H1 (cell line): ENCODE data around the gene SNAI1. TPM values are rescaled to one million over a fixed set of nuclear protein-coding genes. Genes with fewer than 3 reads are reported as not detected.

Experiments used
- CTCF ChIA-PET: fragments of 300-600 bp; sonication (Branson Sonifier 250); formaldehyde crosslinking; loops from one replicate; lab custom pipeline; 2021; ENCODE audit not compliant: partially characterized antibody; lab: Charles Lee
- POLR2A ChIA-PET: fragments of 300-600 bp; sonication (Branson Sonifier 250); formaldehyde crosslinking; loops from one replicate; lab custom pipeline; 2021; ENCODE audit warnings: inconsistent platforms; ENCODE audit not compliant: partially characterized antibody; lab: Charles Lee
- DNase-seq, 2 experiments: peaks; one replicate each; pipeline versions ENCODE4 v3.0.0 to v3.0.0-alpha.2; 2010 to 2022; ENCODE audit warnings: low spot score in 2 of 2, low read depth in 1 of 2, mixed read lengths in 1 of 2
- FAIRE-seq: peaks from 2 replicates; lab custom pipeline; 2011; peaks lifted over from hg19 to GRCh38; lab: Jason Lieb, UNC
- H2AFZ ChIP-seq: 2 replicates; pipeline ENCODE4 v1.8.1; 2012; ENCODE audit warnings: low read length, inconsistent platforms
- H2AK5ac ChIP-seq: 2 replicates; pipeline ENCODE4 v1.6.1; 2013; ENCODE audit warnings: low read depth, low read length
- H2BK120ac ChIP-seq: replicated peaks from 2 replicates; pipeline ENCODE3; 2013; ENCODE audit warnings: low read depth, low read length, inconsistent platforms
- H2BK12ac ChIP-seq: 2 replicates; pipeline ENCODE4 v1.6.1; 2013; ENCODE audit warnings: low read depth, low read length
- H2BK15ac ChIP-seq: 2 replicates; pipeline ENCODE4 v1.6.1; 2013; ENCODE audit warnings: low read length
- H2BK20ac ChIP-seq: 2 replicates; pipeline ENCODE4 v1.6.1; 2013; ENCODE audit warnings: low read length
- H2BK5ac ChIP-seq: 2 replicates; pipeline ENCODE4 v1.6.1; 2013; ENCODE audit warnings: low read depth, low read length
- H3K14ac ChIP-seq: 2 replicates; pipeline ENCODE4 v1.6.1; 2013; ENCODE audit warnings: inconsistent platforms; ENCODE audit not compliant: insufficient read length
- H3K18ac ChIP-seq: 2 replicates; pipeline ENCODE4 v1.6.1; 2013; ENCODE audit warnings: low read length; ENCODE audit errors: extremely low read depth
- H3K23ac ChIP-seq: 2 replicates; pipeline ENCODE4 v1.6.1; 2013; ENCODE audit warnings: inconsistent platforms; ENCODE audit not compliant: insufficient read length
- H3K23me2 ChIP-seq: 2 replicates; pipeline ENCODE4 v1.6.1; 2013; ENCODE audit warnings: low read depth, low read length
- H3K27ac ChIP-seq: 2 replicates; pipeline ENCODE4 v1.6.1; 2011; ENCODE audit warnings: low read depth, low read length, inconsistent platforms
- H3K27me3 ChIP-seq, 4 experiments: replicated peaks in 1 of 4; 1 replicate in 1 of 4; 2 replicates in 3 of 4; pipeline versions ENCODE4 v1.6.1 to v1.8.1; 2011 to 2013; ENCODE audit warnings: low read length in 3 of 4, mild to moderate bottlenecking in 3 of 4, inconsistent platforms in 2 of 4, mixed read lengths in 2 of 4, moderate library complexity in 1 of 4; ENCODE audit not compliant: control insufficient read depth in 3 of 4, insufficient read depth in 3 of 4; ENCODE audit errors: extremely low read depth in 1 of 4
- H3K36me3 ChIP-seq, 4 experiments: 2 replicates each; pipeline versions ENCODE4 v1.6.1 to v1.8.1; 2011 to 2013; ENCODE audit warnings: mild to moderate bottlenecking in 4 of 4, low read length in 3 of 4, moderate library complexity in 2 of 4, control low read depth in 1 of 4, inconsistent platforms in 1 of 4; ENCODE audit not compliant: insufficient read depth in 4 of 4, control insufficient read depth in 2 of 4
- H3K4ac ChIP-seq: replicated peaks from 2 replicates; pipeline ENCODE3; 2013; ENCODE audit warnings: low read length, low read depth, mixed read lengths, inconsistent platforms; ENCODE audit not compliant: insufficient read length
- H3K4me1 ChIP-seq, 4 experiments: replicated peaks in 1 of 4; 1 replicate in 1 of 4; 2 replicates in 3 of 4; pipeline versions ENCODE4 v1.6.1 to v1.8.1; 2011 to 2013; ENCODE audit warnings: low read length in 3 of 4, inconsistent platforms in 2 of 4, mixed read lengths in 1 of 4; ENCODE audit not compliant: insufficient read depth in 4 of 4, control insufficient read depth in 3 of 4
- H3K4me2 ChIP-seq, 2 experiments: 2 replicates each; pipeline versions ENCODE4 v1.6.1 to v1.8.1; 2011 to 2013; ENCODE audit warnings: low read depth in 2 of 2, low read length in 2 of 2, control low read depth in 1 of 2, inconsistent platforms in 1 of 2, mild to moderate bottlenecking in 1 of 2; ENCODE audit not compliant: insufficient read depth in 1 of 2
- H3K4me3 ChIP-seq, 4 experiments: fragments of 200-600, 300-600 bp in 1 of 4; sonication (generic), shearing (Covaris generic), sonication (Bioruptor Twin) in 1 of 4; 2 replicates each; pipeline versions ENCODE4 v1.5.1 to v1.8.1; 2011 to 2016; ENCODE audit warnings: low read length in 4 of 4, low read depth in 3 of 4, control low read depth in 2 of 4, inconsistent platforms in 2 of 4, mild to moderate bottlenecking in 2 of 4, mixed read lengths in 1 of 4, moderate library complexity in 1 of 4; ENCODE audit not compliant: insufficient read depth in 2 of 4; ENCODE audit errors: extremely low read depth in 1 of 4
- H3K56ac ChIP-seq: replicated peaks from 2 replicates; pipeline ENCODE3; 2013; ENCODE audit warnings: low read depth, mild to moderate bottlenecking, mixed read lengths, low read length, inconsistent platforms; ENCODE audit not compliant: insufficient read length
- H3K79me1 ChIP-seq: 2 replicates; pipeline ENCODE4 v1.6.1; 2013; ENCODE audit warnings: low read depth, low read length, control low read depth
- H3K79me2 ChIP-seq, 2 experiments: 2 replicates each; pipeline versions ENCODE4 v1.6.1 to v1.8.1; 2012 to 2013; ENCODE audit warnings: low read length in 2 of 2, mild to moderate bottlenecking in 2 of 2, inconsistent platforms in 1 of 2; ENCODE audit not compliant: insufficient read depth in 2 of 2, control insufficient read depth in 1 of 2
- H3K9ac ChIP-seq, 4 experiments: replicated peaks in 1 of 4; 1 replicate in 1 of 4; 2 replicates in 3 of 4; pipeline versions ENCODE4 v1.6.1 to v1.8.1; 2011 to 2013; ENCODE audit warnings: low read depth in 3 of 4, low read length in 3 of 4, control low read depth in 2 of 4, mild to moderate bottlenecking in 2 of 4, moderate library complexity in 2 of 4, inconsistent platforms in 1 of 4; ENCODE audit errors: extremely low read depth in 1 of 4
- H3K9me3 ChIP-seq, 2 experiments: 2 replicates each; pipeline versions ENCODE4 v1.6.1 to v1.8.1; 2012 to 2013; ENCODE audit warnings: mild to moderate bottlenecking in 2 of 2, moderate library complexity in 2 of 2, control low read depth in 1 of 2, inconsistent platforms in 1 of 2, low read depth in 1 of 2, low read length in 1 of 2, mixed read lengths in 1 of 2; ENCODE audit not compliant: insufficient read depth in 2 of 2
- H4K20me1 ChIP-seq, 2 experiments: replicated peaks in 1 of 2; 2 replicates each; pipeline versions ENCODE3 to v1.8.1; 2011 to 2013; ENCODE audit warnings: inconsistent platforms in 2 of 2, low read length in 2 of 2, mild to moderate bottlenecking in 1 of 2; ENCODE audit not compliant: insufficient read depth in 2 of 2, control insufficient read depth in 1 of 2
- H4K5ac ChIP-seq: 2 replicates; pipeline ENCODE4 v1.6.1; 2013; ENCODE audit warnings: low read length, low read depth, mixed read lengths, inconsistent platforms; ENCODE audit not compliant: insufficient read length
- H4K8ac ChIP-seq: 2 replicates; pipeline ENCODE4 v1.8.0; 2013; ENCODE audit warnings: mild to moderate bottlenecking, moderate library complexity, low read length, inconsistent platforms; ENCODE audit not compliant: insufficient read depth; ENCODE audit errors: extremely low read depth
- H4K91ac ChIP-seq: replicated peaks from 2 replicates; pipeline ENCODE3; 2013; ENCODE audit warnings: low read length, mixed read lengths, inconsistent platforms; ENCODE audit not compliant: insufficient read length
- ATF3 ChIP-seq: IDR thresholded peaks from 2 replicates; pipeline ENCODE4 v1.6.1; 2011; ENCODE audit warnings: low read depth, mild to moderate bottlenecking, low read length; ENCODE audit not compliant: insufficient read depth
- KDM1A ChIP-seq: fragments of 200-600, 300-600 bp; sonication (generic); IDR thresholded peaks from 2 replicates; pipeline ENCODE4 v1.7.1; 2016; ENCODE audit warnings: mild to moderate bottlenecking, low read length, borderline replicate concordance
- KDM4A ChIP-seq: IDR thresholded peaks from one replicate; pipeline ENCODE4 v1.7.1; 2012; ENCODE audit warnings: low read depth, mild to moderate bottlenecking, moderate library complexity, low read length, inconsistent platforms; ENCODE audit not compliant: severe bottlenecking
- RNF2 ChIP-seq: fragments of 200-900, 300-1000 bp; sonication (generic); IDR thresholded peaks from 2 replicates; pipeline ENCODE4 v1.7.1; 2016; ENCODE audit warnings: borderline replicate concordance, low read depth, mild to moderate bottlenecking, antibody characterized with exemption, low read length; ENCODE audit not compliant: poor library complexity, severe bottlenecking; ENCODE audit errors: missing control alignments
- SIN3A ChIP-seq, 2 experiments: IDR thresholded peaks in 1 of 2; conservative IDR thresholded peaks in 1 of 2; 2 replicates each; pipeline ENCODE4 v1.6.1; 2011 to 2012; ENCODE audit warnings: low read length in 2 of 2, improper control_type of control experiment in 1 of 2, low read depth in 1 of 2, mild to moderate bottlenecking in 1 of 2
- SRF ChIP-seq: IDR thresholded peaks from 2 replicates; pipeline ENCODE4 v1.6.1; 2011; ENCODE audit warnings: mild to moderate bottlenecking, low read depth, low read length, moderate library complexity
- WGBS, 2 experiments: shearing (Covaris generic) in 1 of 2; methylation state at CpG; one replicate each; pipeline versions ENCODE4 v1.1.6 to v1.1.7; 2013 to 2015; ENCODE audit warnings: low lambda C conversion rate in 2 of 2, mixed read lengths in 2 of 2, inconsistent platforms in 1 of 2, low coverage in 1 of 2, missing lambda C conversion rate in 1 of 2; ENCODE audit not compliant: insufficient replicate concordance in 2 of 2, insufficient coverage in 1 of 2, insufficient read length in 1 of 2; ENCODE audit errors: extremely low coverage in 1 of 2, missing lambda C conversion rate in 1 of 2; 5-methylcytosine and 5-hydroxymethylcytosine counted together
- polyA plus RNA-seq, 7 experiments: library from polyadenylated mRNA; depleted of rRNA in 3 of 7; stranded (reverse) in 5 of 7; unstranded in 2 of 7; fragments of >200 nt in 5 of 7; fragments of 200-250 nt in 2 of 7; gene quantifications; 1 replicate in 5 of 7; 2 replicates in 1 of 7; 4 replicates in 1 of 7; pipeline versions ENCODE4 v1.2.1 to v1.2.3, GENCODE V29; 2011 to 2013; ENCODE audit warnings: missing spikeins in 2 of 7, mixed read lengths in 2 of 7
- total RNA-seq: library from RNA; stranded (reverse); fragmentation: NEBNext Ultra II Directional; extraction: Animal tissue kit (Norgen Biotek cat#: 25700); gene quantifications from 2 replicates; pipeline ENCODE4 v1.2.1, GENCODE V29; 2021
- TF ChIP-seq, protein P1 (sequence below): IDR thresholded peaks from 2 replicates; pipeline ENCODE4 v1.6.1; 2011; ENCODE audit warnings: low read length, improper control_type of control experiment

SNAI1 gene
- total and polyA plus RNA-seq, 2 of the 8 experiments (the other 6 are each of a cell fraction or from before 2014, with no cell fraction given), result 6.5 to 8.0 TPM

GRCh38 chr20:49987015-49987867 is 4.5 kb downstream of the SNAI1 start:
- Histone ChIP-seq H4K91ac (no peak overlapping the region), H4K8ac (no peak overlapping the region; the same call in none of the 2 replicates), H4K20me1 (peaks cover 2 to 4% of the 10 kb centered on the region in 2 experiments), H3K4me1 (peaks cover 24 to 55% (median 46%) of the 10 kb centered on the region in 4 experiments), H4K5ac (no peak overlapping the region), H3K56ac (no peak overlapping the region), H3K18ac (peak overlapping the region; percentile 5; the same call in 1 of the 2 replicates), H3K4ac (no peak overlapping the region), H3K23ac (no peak overlapping the region), H3K14ac (no peak overlapping the region), H3K4me2 (peak overlapping the region in 1 of 2 experiments; percentile 50; a peak in 1 of 4 replicates), H3K36me3 (peaks cover 0 to 25% (median 0%) of the 10 kb centered on the region in 4 experiments; a peak in 1 of 8 replicates), H3K9ac (peak overlapping the region in 1 of 4 experiments; percentile 19; a peak in 1 of 7 replicates), H3K27me3 (peaks cover 0 to 4% (median under 1%) of the 10 kb centered on the region in 4 experiments; a peak in 4 of 7 replicates), H2BK120ac (no peak overlapping the region), H2AK5ac (0 out of 2 replicates have a peak overlapping the region, but pooled peaks have one; percentile 82), H2BK12ac (0 out of 2 replicates have a peak overlapping the region, but pooled peaks have one; percentile 27), H3K4me3 (no peak overlapping the region), H2BK5ac (no peak overlapping the region), H3K79me1 (peaks cover 2% of the 10 kb centered on the region; the same call in 1 of the 2 replicates), H3K23me2 (peaks cover 9% of the 10 kb centered on the region; the same call in 1 of the 2 replicates), H2BK15ac (no peak overlapping the region), H3K9me3 (no peaks in the 10 kb centered on the region), H3K79me2 (peaks cover 0 to 8% of the 10 kb centered on the region in 2 experiments; a peak in 2 of 4 replicates), H3K27ac (no peak overlapping the region), H2BK20ac (no peak overlapping the region), H2AFZ (no peak overlapping the region)
- DNase-seq, result no peak
- FAIRE-seq, result no peak
- CTCF ChIA-PET, result interaction anchor here (0.7 to 21.7 kb wide), 10 partner anchors 8 to 200 kb away, joined by 3 to 514 read pairs (median 3); no protein-coding TSS in a partner anchor
- 80% methylated on average over 15 of the region's 15 CpGs; no CpG with 5 or more reads in 1 of the 2 experiments for WGBS, 2 experiments
- POLR2A ChIA-PET, result interaction anchor here (0.9 to 15.6 kb wide), 8 partner anchors 7 to 82 kb away, joined by 3 to 287 read pairs (median 4); no protein-coding TSS in a partner anchor
- no peak for TF ChIP-seq SIN3A (conservative IDR thresholded peaks at IDR 0.05 in 1 of 2, IDR thresholded peaks at IDR 0.05 in 1 of 2; ENCODE audit: low read depth in 1 of 2, low read length in 2 of 2)
- TF ChIP-seq RNF2, result no peak
- TF ChIP-seq, protein P1, sequence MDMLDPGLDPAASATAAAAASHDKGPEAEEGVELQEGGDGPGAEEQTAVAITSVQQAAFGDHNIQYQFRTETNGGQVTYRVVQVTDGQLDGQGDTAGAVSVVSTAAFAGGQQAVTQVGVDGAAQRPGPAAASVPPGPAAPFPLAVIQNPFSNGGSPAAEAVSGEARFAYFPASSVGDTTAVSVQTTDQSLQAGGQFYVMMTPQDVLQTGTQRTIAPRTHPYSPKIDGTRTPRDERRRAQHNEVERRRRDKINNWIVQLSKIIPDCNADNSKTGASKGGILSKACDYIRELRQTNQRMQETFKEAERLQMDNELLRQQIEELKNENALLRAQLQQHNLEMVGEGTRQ, result no peak
- peak; percentile 98 for TF ChIP-seq KDM1A
- no peak for TF ChIP-seq KDM4A
- TF ChIP-seq ATF3, result no peak
- no peak for TF ChIP-seq SRF
